A549 (cell line): ENCODE data around the gene CD47.

ENCODE experiments used
- MAFK ChIP-seq: fragments of 450-650 bp; IDR thresholded peaks from 2 replicates; pipeline ENCODE4 v1.6.1; 2014; ENCODE audit not compliant: partially characterized antibody
- MYC ChIP-seq: IDR thresholded peaks from 2 replicates; pipeline ENCODE4 v1.6.1; 2012; ENCODE audit warnings: mild to moderate bottlenecking, inconsistent platforms, low read length, improper control_type of control experiment, borderline replicate concordance
- NFE2L2 ChIP-seq: fragments of 150-350 bp; conservative IDR thresholded peaks from 2 replicates; pipeline ENCODE4 v1.6.1; 2014; ENCODE audit warnings: low read length
- PHF8 ChIP-seq: fragments of 200-600 bp; sonication (generic); IDR thresholded peaks from 2 replicates; pipeline ENCODE4 v1.6.1; 2016; ENCODE audit warnings: low read depth, mild to moderate bottlenecking, antibody characterized with exemption, moderate library complexity, borderline replicate concordance
- TF ChIP-seq, protein P1 (sequence below): fragments of >200 bp; sonication (Bioruptor Twin); formaldehyde crosslinking; IDR thresholded peaks from 3 replicates; pipeline ENCODE4 v1.5.1; 2016
- TF ChIP-seq, protein P2 (sequence below): fragments of 450-650 bp; IDR thresholded peaks from 2 replicates; pipeline ENCODE4 v1.6.1; 2014; ENCODE audit warnings: antibody characterized with exemption
- TF ChIP-seq, protein P3 (sequence below): fragments of >200 bp; sonication (Bioruptor Twin); formaldehyde crosslinking; IDR thresholded peaks from 2 replicates; pipeline ENCODE4 v1.6.1; 2016

DNA sequence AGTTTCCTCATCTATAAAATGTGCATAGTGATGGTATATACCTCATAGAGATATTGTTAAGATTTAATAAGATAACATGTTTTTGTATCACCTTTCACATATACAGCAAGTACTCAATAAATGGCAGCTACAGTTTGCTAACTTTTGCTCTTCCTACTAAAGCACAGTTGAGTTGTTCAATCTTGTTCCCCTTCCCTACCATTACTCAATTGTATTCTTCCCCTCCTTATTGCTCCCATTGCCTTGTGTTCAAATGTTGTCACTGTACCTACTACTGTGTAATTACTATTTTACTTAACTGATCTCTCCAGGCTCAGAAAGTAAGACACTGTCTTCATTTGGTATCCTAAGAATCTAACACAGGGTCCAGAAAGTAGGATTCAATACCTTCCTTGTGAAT is 5.5 kb downstream of the CD47 start:
- TF ChIP-seq, protein P1, sequence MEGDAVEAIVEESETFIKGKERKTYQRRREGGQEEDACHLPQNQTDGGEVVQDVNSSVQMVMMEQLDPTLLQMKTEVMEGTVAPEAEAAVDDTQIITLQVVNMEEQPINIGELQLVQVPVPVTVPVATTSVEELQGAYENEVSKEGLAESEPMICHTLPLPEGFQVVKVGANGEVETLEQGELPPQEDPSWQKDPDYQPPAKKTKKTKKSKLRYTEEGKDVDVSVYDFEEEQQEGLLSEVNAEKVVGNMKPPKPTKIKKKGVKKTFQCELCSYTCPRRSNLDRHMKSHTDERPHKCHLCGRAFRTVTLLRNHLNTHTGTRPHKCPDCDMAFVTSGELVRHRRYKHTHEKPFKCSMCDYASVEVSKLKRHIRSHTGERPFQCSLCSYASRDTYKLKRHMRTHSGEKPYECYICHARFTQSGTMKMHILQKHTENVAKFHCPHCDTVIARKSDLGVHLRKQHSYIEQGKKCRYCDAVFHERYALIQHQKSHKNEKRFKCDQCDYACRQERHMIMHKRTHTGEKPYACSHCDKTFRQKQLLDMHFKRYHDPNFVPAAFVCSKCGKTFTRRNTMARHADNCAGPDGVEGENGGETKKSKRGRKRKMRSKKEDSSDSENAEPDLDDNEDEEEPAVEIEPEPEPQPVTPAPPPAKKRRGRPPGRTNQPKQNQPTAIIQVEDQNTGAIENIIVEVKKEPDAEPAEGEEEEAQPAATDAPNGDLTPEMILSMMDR = no peak
- TF ChIP-seq NFE2L2 (no peak), PHF8 (no peak), MAFK (no peak), MYC (no peak)
- TF ChIP-seq, protein P2, sequence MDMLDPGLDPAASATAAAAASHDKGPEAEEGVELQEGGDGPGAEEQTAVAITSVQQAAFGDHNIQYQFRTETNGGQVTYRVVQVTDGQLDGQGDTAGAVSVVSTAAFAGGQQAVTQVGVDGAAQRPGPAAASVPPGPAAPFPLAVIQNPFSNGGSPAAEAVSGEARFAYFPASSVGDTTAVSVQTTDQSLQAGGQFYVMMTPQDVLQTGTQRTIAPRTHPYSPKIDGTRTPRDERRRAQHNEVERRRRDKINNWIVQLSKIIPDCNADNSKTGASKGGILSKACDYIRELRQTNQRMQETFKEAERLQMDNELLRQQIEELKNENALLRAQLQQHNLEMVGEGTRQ = no peak
- TF ChIP-seq, protein P3, sequence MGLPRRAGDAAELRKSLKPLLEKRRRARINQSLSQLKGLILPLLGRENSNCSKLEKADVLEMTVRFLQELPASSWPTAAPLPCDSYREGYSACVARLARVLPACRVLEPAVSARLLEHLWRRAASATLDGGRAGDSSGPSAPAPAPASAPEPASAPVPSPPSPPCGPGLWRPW = no peak
